ENCODE measurements around the gene PBRM1. TPM values are rescaled to one million over a fixed set of nuclear protein-coding genes. Genes with fewer than 3 reads are reported as not detected.

Gene PBRM1
- total RNA-seq, 1 experiment from 2014 or later, result 40.0 TPM

GRCh38 chr3:52544937-52545336 is 140.8 kb downstream of the PBRM1 start (continued):
- TF ChIP-seq MAX (IDR thresholded peaks at IDR 0.05), result no peak

GRCh38 chr3:52541050-52541449 is 144.7 kb downstream of the PBRM1 start:
- 0 out of 2 replicates have a peak, but pooled peaks cover 5% of the 10 kb centered on the region for H4K20me1 ChIP-seq (ENCODE audit: insufficient read depth)
- H2AFZ ChIP-seq (ENCODE audit: low read depth, low read length, poor library complexity, severe bottlenecking), result no peak overlapping the region
- CTCF ChIA-PET, result no interaction called here
- no peak overlapping the region for H3K4me3 ChIP-seq (replicated peaks in 1 of 2; ENCODE audit: low read depth in 1 of 2, low read length in 2 of 2)
- peaks cover 4 to 11% of the 10 kb centered on the region in 2 experiments; a peak in 3 of 4 replicates for H3K4me1 ChIP-seq (ENCODE audit: control insufficient read depth in 1 of 2, insufficient read depth in 2 of 2, low read length in 2 of 2)
- DNase-seq (ENCODE audit: low read depth, low spot score) (no peak), ATAC-seq (no peak)
- H3K79me2 ChIP-seq (ENCODE audit: insufficient read depth, low read length), result peaks cover 65% of the 10 kb centered on the region
- BruUV-seq (replicated peaks), result no TSS peak
- POLR2A ChIA-PET, result no interaction called here
- intact Hi-C loops (cut with micrococcal nuclease), result no loop called here
- no peaks in the 10 kb centered on the region for H3K27me3 ChIP-seq (ENCODE audit: insufficient read depth, low read length)
- no peak overlapping the region for H3K27ac ChIP-seq (ENCODE audit: low read depth, low read length)
- RAD21 ChIA-PET (ENCODE audit: low non-redundant PET in 1 of 2, low total read pairs in 2 of 2, uncharacterized antibody in 2 of 2, unreplicated experiment in 2 of 2), result no interaction called here
- no peak overlapping the region for H3K4me2 ChIP-seq (ENCODE audit: low read length)
- no peaks in the 10 kb centered on the region for H3K9me2 ChIP-seq (ENCODE audit: insufficient read depth)
- TF ChIP-seq JUND (IDR thresholded peaks at IDR 0.05), result no peak
- TF ChIP-seq CTCF (IDR thresholded peaks at IDR 0.05 in 2 of 3, conservative IDR thresholded peaks at IDR 0.05 in 1 of 3; ENCODE audit: borderline replicate concordance in 1 of 3, insufficient read depth in 1 of 3, low read depth in 2 of 3, low read length in 2 of 3), result no peak
- TF ChIP-seq MAX (IDR thresholded peaks at IDR 0.05), result no peak
- no peak for TF ChIP-seq ZBTB33 (IDR thresholded peaks at IDR 0.05; ENCODE audit: extremely low read depth, insufficient replicate concordance, low read length)
- TF ChIP-seq ELF1 (IDR thresholded peaks at IDR 0.05; ENCODE audit: borderline replicate concordance, low read depth), result no peak
- TF ChIP-seq TCF7L2 (IDR thresholded peaks at IDR 0.05; ENCODE audit: borderline replicate concordance, extremely low read depth, insufficient read depth, insufficient read length), result no peak
- TF ChIP-seq CBX3 (IDR thresholded peaks at IDR 0.05; ENCODE audit: low read depth), result no peak
- no peak for TF ChIP-seq POLR2AphosphoS5 (IDR thresholded peaks at IDR 0.05; ENCODE audit: low read depth, low read length)
- no peak for TF ChIP-seq EGR1 (IDR thresholded peaks at IDR 0.05; ENCODE audit: low read depth)
- TF ChIP-seq POLR2A (IDR thresholded peaks at IDR 0.05; ENCODE audit: borderline replicate concordance, extremely low read depth, insufficient read depth, insufficient read length), result no peak
- no peak for TF ChIP-seq ZNF274 (IDR thresholded peaks at IDR 0.05; ENCODE audit: low read depth, low read length)
- TF ChIP-seq FOSL1 (IDR thresholded peaks at IDR 0.05; ENCODE audit: low read depth), result no peak
- no peaks in the 10 kb centered on the region for H3K9me3 ChIP-seq (ENCODE audit: control insufficient read depth in 1 of 2, insufficient read depth in 1 of 2, low read depth in 1 of 2, low read length in 2 of 2)
- peaks cover 4 to 7% of the 10 kb centered on the region in 2 experiments; a peak in 1 of 4 replicates for H3K36me3 ChIP-seq (ENCODE audit: control insufficient read depth in 1 of 2, insufficient read depth in 2 of 2, low read length in 2 of 2)
- H3K9ac ChIP-seq (ENCODE audit: low read length), result no peak overlapping the region

Data from HCT116 (cell line).